ENCODE data around the gene TANC1.

The TANC1 gene

GRCh38 chr2:158962074-158962473 is 6.4 kb upstream of the TANC1 start:
- no peak for DNase-seq (ENCODE audit: low spot score)

GRCh38 chr2:158963071-158963470 is 5.4 kb upstream of the TANC1 start:
- DNase-seq (ENCODE audit: low spot score): no peak

- DNase-seq (ENCODE audit: low spot score): no peak
Observed at GRCh38 chr2:158965107-158965506, 3.3 kb upstream of the TANC1 start.

- DNase-seq (ENCODE audit: low spot score): no peak
Observed at GRCh38 chr2:158965641-158966040, 2.8 kb upstream of the TANC1 start.

- DNase-seq (ENCODE audit: low spot score): no peak
Observed at GRCh38 chr2:158966312-158966711, 2.1 kb upstream of the TANC1 start.

- DNase-seq (ENCODE audit: low spot score): no peak
Observed at GRCh38 chr2:158967114-158967730, 1.2 kb upstream of the TANC1 start.

- peak; percentile 79 for DNase-seq (ENCODE audit: low spot score)
Observed at GRCh38 chr2:158967731-158968395, 577 bp upstream of the TANC1 start.

- DNase-seq (ENCODE audit: low spot score): no peak
Observed at GRCh38 chr2:158969162-158969714, 798 bp downstream of the TANC1 start.

- DNase-seq (ENCODE audit: low spot score): no peak
Observed at GRCh38 chr2:158969715-158970240, 1.3 kb downstream of the TANC1 start.

- DNase-seq (ENCODE audit: low spot score): no peak
Observed at GRCh38 chr2:158970241-158970751, 1.9 kb downstream of the TANC1 start.

GRCh38 chr2:158973116-158973956 is 4.9 kb downstream of the TANC1 start:
- no peak for DNase-seq (ENCODE audit: low spot score)

GRCh38 chr2:158975271-158975921 is 7.0 kb downstream of the TANC1 start:
- no peak for DNase-seq (ENCODE audit: low spot score)

GRCh38 chr2:158979772-158980171 is 11.3 kb downstream of the TANC1 start:
- DNase-seq (ENCODE audit: low spot score): no peak

- DNase-seq (ENCODE audit: low spot score): no peak
Observed at GRCh38 chr2:158984604-158985135, 16.2 kb downstream of the TANC1 start.

GRCh38 chr2:158988501-158988900 is 20.1 kb downstream of the TANC1 start:
- no peak for DNase-seq (ENCODE audit: low spot score)

- no peak for DNase-seq (ENCODE audit: low spot score)
Observed at GRCh38 chr2:158989165-158989564, 20.7 kb downstream of the TANC1 start.

GRCh38 chr2:158990397-158991214 is 22.2 kb downstream of the TANC1 start:
- DNase-seq (ENCODE audit: low spot score): no peak

GRCh38 chr2:158993030-158993429 is 24.6 kb downstream of the TANC1 start:
- no peak for DNase-seq (ENCODE audit: low spot score)

- DNase-seq (ENCODE audit: low spot score): no peak
Observed at GRCh38 chr2:158993721-158994587, 25.5 kb downstream of the TANC1 start.
